Activated T-cell treated with anti-CD3 and anti-CD28 coated beads, Interleukin-2, amount 50 U/mL, for 24 hours (primary cell): Measurements from ENCODE around the gene FTO.
"Not testable (repeated sequence)": the region's sequence is repeated elsewhere in the genome, so short reads cannot be mapped to it uniquely, and the experiment has no call there.

Source experiments
- DNase-seq: peaks from one replicate; pipeline ENCODE4 v3.0.0-alpha.2; 2020
- H3K27ac Mint-ChIP-seq: 2 replicates; pipeline ENCODE4 v1.8.0; 2020; ENCODE audit warnings: mild to moderate bottlenecking, mixed read lengths
- H3K27me3 Mint-ChIP-seq: 2 replicates; pipeline ENCODE4 v1.8.0; 2020; ENCODE audit warnings: mixed read lengths
- H3K36me3 Mint-ChIP-seq: 2 replicates; pipeline ENCODE4 v1.8.0; 2020; ENCODE audit warnings: low read depth, mixed read lengths
- H3K4me1 Mint-ChIP-seq: 2 replicates; pipeline ENCODE4 v1.8.0; 2020; ENCODE audit warnings: low read depth, mixed read lengths
- H3K4me3 Mint-ChIP-seq: 2 replicates; pipeline ENCODE4 v1.8.0; 2020; ENCODE audit warnings: mild to moderate bottlenecking, moderate library complexity, mixed read lengths
- H3K9me3 Mint-ChIP-seq: 2 replicates; pipeline ENCODE4 v1.8.0; 2020; ENCODE audit warnings: mixed read lengths

Gene FTO

DNA sequence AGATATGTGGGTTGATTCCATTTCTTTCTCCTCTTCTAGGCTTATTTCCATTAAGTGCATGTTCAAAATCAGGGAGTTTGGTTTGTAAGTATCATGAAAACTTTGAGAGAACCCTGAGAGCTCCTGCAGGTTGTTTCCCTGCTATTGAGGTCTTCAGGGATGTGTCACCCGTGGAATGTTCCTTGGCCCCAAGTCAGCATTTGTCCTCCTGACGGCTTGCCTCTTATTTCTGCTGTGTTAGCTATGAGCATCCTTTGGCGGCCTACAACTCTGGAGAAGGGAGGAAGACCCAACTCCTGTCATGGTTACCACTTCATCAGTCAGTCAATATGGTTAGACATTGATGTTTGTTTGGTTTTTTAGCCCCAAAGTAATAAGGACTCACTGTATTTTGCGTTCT, 180.8 kb downstream of the FTO start:
- Mint-ChIP-seq H3K27me3 (no peaks in the 10 kb centered on the region), H3K9me3 (no peaks in the 10 kb centered on the region), H3K36me3 (peaks cover 76% of the 10 kb centered on the region), H3K4me1 (no peaks in the 10 kb centered on the region), H3K27ac (no peak overlapping the region), H3K4me3 (no peak overlapping the region)
- DNase-seq, result no peak

- Mint-ChIP-seq H3K4me3 (no peak overlapping the region), H3K4me1 (peaks cover 1% of the 10 kb centered on the region), H3K36me3 (peaks cover 63% of the 10 kb centered on the region), H3K27me3 (no peaks in the 10 kb centered on the region), H3K27ac (no peak overlapping the region), H3K9me3 (no peaks in the 10 kb centered on the region)
- DNase-seq, result no peak
Measured at GRCh38 chr16:53886482-53887378, 182.8 kb downstream of the FTO start.

- peaks cover 7% of the 10 kb centered on the region for H3K4me1 Mint-ChIP-seq
- H3K27me3 Mint-ChIP-seq, result no peaks in the 10 kb centered on the region
- DNase-seq, result no peak
- no peak overlapping the region for H3K4me3 Mint-ChIP-seq
- H3K27ac Mint-ChIP-seq, result no peak overlapping the region
- no peaks in the 10 kb centered on the region for H3K9me3 Mint-ChIP-seq
- H3K36me3 Mint-ChIP-seq, result peaks cover 54% of the 10 kb centered on the region
Measured at GRCh38 chr16:53888222-53888621, 184.3 kb downstream of the FTO start.

GRCh38 chr16:53890877-53891276, 186.9 kb downstream of the FTO start:
- H3K9me3 Mint-ChIP-seq, result not testable (repeated sequence)
- Mint-ChIP-seq H3K4me1 (peaks cover 10% of the 10 kb centered on the region), H3K36me3 (peaks cover 30% of the 10 kb centered on the region)

DNA sequence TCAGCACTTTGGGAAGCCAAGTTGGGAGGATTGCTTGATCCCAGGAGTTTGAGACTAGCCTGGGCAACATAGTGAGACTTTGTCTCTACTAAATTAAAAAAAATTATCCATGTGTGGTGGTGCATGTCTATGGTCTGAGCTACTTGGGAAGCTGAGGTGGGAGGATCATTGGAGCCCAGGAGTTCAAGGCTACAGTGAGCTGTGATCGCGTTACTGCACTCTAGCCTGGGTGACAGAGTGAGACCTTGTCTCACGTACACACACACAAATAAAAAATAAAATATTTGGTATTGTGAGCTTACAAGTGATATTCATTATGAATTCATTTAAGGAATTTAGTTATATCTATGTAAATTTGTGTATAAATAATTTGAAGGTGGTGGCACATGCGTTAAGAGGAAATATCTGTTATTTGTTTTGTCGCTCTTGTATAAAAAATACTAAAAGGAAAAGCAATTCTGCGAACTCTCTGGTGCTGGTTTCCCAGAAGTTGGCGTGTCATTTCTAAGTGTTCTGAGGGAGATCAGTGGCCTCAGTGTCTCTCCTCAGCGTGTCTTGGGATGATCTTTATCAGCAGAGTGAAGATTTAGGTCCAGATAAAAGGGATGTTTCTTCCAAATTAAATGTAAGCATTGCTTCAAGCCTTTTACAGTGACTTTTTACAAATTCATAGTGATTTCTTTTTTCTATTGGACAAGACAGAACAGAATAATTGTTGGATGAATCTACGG, 187.6 kb downstream of the FTO start:
- H3K4me3 Mint-ChIP-seq, result no peak overlapping the region
- DNase-seq, result no peak
- H3K27ac Mint-ChIP-seq, result no peak overlapping the region
- H3K36me3 Mint-ChIP-seq, result peaks cover 25% of the 10 kb centered on the region
- H3K27me3 Mint-ChIP-seq, result no peaks in the 10 kb centered on the region
- peaks cover 10% of the 10 kb centered on the region for H3K4me1 Mint-ChIP-seq
- H3K9me3 Mint-ChIP-seq, result no peaks in the 10 kb centered on the region

More at GRCh38 chr16:53890877-53891276, 186.9 kb downstream of the FTO start:
- not testable (repeated sequence) for H3K27ac Mint-ChIP-seq, H3K27me3 Mint-ChIP-seq, DNase-seq, H3K4me3 Mint-ChIP-seq

- Mint-ChIP-seq H3K9me3 (no peaks in the 10 kb centered on the region), H3K27me3 (no peaks in the 10 kb centered on the region), H3K4me3 (no peak overlapping the region), H3K27ac (no peak overlapping the region), H3K4me1 (peaks cover 10% of the 10 kb centered on the region), H3K36me3 (peaks cover 19% of the 10 kb centered on the region)
- no peak for DNase-seq
Measured at GRCh38 chr16:53892155-53892554, 188.2 kb downstream of the FTO start.

- H3K27ac Mint-ChIP-seq, result no peak overlapping the region
- H3K4me3 Mint-ChIP-seq, result no peak overlapping the region
- peaks cover 10% of the 10 kb centered on the region for H3K4me1 Mint-ChIP-seq
- peaks cover 13% of the 10 kb centered on the region for H3K36me3 Mint-ChIP-seq
- no peaks in the 10 kb centered on the region for H3K9me3 Mint-ChIP-seq
- H3K27me3 Mint-ChIP-seq, result no peaks in the 10 kb centered on the region
- DNase-seq, result no peak
Measured at GRCh38 chr16:53893731-53894435, 189.9 kb downstream of the FTO start.

DNA sequence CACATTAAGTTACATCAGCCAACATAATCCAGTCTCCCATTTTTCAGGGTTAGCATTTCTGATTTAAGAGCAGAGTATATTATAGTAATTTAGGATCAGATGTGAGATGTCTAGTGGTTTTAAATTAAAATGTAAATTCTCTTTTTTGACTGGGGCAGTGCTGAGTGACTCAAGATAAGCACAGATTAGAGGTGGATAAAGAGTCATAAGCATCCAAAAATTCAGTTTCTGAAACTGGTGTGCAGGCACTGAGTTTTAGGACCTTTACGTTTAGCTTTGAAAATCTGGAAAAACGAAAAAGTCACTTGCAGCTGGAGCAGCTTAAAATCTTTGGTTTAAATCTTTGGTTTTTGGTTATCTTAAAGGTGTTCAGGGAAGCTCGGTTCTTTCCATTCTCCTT, 190.7 kb downstream of the FTO start:
- peaks cover 12% of the 10 kb centered on the region for H3K4me1 Mint-ChIP-seq
- no peak for DNase-seq
- no peak overlapping the region for H3K4me3 Mint-ChIP-seq
- H3K9me3 Mint-ChIP-seq, result no peaks in the 10 kb centered on the region
- peaks cover 12% of the 10 kb centered on the region for H3K36me3 Mint-ChIP-seq
- H3K27me3 Mint-ChIP-seq, result no peaks in the 10 kb centered on the region
- H3K27ac Mint-ChIP-seq, result no peak overlapping the region

DNA sequence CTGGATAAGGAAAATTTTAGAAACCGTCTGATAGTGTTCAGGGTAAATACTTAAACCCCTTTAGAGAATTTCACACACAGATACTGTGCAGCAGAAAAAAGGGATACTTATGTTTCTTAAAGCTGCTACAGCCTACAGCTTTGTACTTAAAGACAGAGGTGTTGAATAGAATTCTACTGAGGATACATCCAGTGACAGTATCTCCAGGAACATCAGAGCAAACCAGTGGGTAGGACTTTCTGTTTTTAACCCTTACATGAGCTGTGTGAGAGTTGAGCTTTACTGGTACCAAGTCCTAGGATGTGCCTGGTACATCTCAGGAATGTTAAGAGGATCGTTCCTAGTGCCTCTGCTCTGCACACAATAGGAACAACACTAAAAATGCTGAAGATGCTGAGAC, 191.5 kb downstream of the FTO start:
- H3K4me1 Mint-ChIP-seq, result peaks cover 12% of the 10 kb centered on the region

DNA sequence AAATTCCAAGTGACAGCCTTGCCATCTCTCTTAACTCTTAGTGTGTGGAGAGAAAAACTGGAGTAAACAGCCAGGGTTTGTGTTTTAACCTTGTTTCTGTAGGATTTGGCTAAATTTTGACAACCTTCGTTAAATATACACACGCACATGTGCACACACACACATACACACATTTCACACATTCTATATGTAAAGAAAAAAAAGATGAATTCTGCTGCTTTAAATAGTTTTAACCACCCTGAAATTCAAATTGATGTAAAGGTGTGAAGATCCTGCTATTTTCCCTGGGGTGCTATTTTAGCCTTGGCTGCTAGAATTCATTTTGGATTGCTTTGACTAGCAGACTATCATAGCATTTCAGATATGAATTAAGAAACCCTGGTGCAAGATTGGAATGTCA, 191.9 kb downstream of the FTO start:
- no peaks in the 10 kb centered on the region for H3K27me3 Mint-ChIP-seq
- H3K36me3 Mint-ChIP-seq, result peaks cover 21% of the 10 kb centered on the region
- DNase-seq, result no peak
- peaks cover 12% of the 10 kb centered on the region for H3K4me1 Mint-ChIP-seq
- H3K27ac Mint-ChIP-seq, result no peak overlapping the region
- H3K9me3 Mint-ChIP-seq, result no peaks in the 10 kb centered on the region
- H3K4me3 Mint-ChIP-seq, result no peak overlapping the region

More for the DNA sequence above, 191.5 kb downstream of the FTO start:
- Mint-ChIP-seq H3K27ac (no peak overlapping the region), H3K9me3 (no peaks in the 10 kb centered on the region), H3K36me3 (peaks cover 18% of the 10 kb centered on the region), H3K27me3 (no peaks in the 10 kb centered on the region), H3K4me3 (no peak overlapping the region)
- no peak for DNase-seq

- Mint-ChIP-seq H3K36me3 (peaks cover 24% of the 10 kb centered on the region), H3K27me3 (no peaks in the 10 kb centered on the region), H3K4me1 (peaks cover 11% of the 10 kb centered on the region), H3K9me3 (no peaks in the 10 kb centered on the region), H3K27ac (no peak overlapping the region), H3K4me3 (no peak overlapping the region)
- DNase-seq, result no peak
Measured at GRCh38 chr16:53896722-53897121, 192.8 kb downstream of the FTO start.

DNA sequence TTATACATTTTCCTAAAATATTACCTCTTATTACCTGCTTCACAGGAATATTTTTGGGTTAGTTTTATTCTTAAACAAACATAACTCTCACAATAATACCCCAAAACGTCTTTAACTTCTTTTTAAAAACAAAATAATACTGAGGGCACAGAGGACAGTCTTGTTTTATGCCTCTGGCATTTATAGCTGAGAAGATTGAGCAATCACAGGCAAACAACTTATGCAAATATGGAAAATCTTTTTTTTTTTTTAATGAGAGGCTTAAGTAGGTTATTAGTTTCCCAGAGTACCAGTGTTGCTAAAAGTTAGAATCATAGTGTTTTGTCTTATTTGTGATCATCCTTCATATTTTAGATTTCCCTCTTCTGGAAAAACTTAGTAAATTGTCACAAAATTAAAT, 195.0 kb downstream of the FTO start:
- Mint-ChIP-seq H3K4me3 (no peak overlapping the region), H3K36me3 (peaks cover 28% of the 10 kb centered on the region), H3K27ac (no peak overlapping the region), H3K4me1 (peaks cover 3% of the 10 kb centered on the region), H3K27me3 (no peaks in the 10 kb centered on the region), H3K9me3 (no peaks in the 10 kb centered on the region)
- no peak for DNase-seq

DNA sequence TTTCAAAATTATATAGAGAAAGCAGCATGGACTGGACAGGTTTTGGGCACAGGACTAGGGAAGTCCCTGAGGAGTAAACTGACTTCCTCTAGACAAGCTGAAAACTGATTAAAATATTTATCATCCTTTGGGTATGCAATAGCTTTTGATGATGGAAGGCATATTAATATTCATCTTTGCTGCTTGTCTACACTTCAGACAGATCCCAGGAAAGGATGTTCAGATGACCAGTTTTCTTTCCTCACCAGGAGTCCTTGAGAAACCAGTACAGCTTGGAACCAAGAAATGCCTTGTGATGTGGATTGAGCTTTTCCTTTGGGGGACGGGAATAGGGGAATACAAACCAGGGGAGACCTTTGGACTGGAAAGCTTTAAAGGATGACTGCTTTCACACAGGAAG, 195.5 kb downstream of the FTO start:
- H3K4me1 Mint-ChIP-seq, result peaks cover 3% of the 10 kb centered on the region
- no peak overlapping the region for H3K27ac Mint-ChIP-seq
- no peak overlapping the region for H3K4me3 Mint-ChIP-seq
- no peaks in the 10 kb centered on the region for H3K27me3 Mint-ChIP-seq
- no peak for DNase-seq
- H3K9me3 Mint-ChIP-seq, result no peaks in the 10 kb centered on the region
- peaks cover 28% of the 10 kb centered on the region for H3K36me3 Mint-ChIP-seq

- DNase-seq, result no peak
- Mint-ChIP-seq H3K27ac (no peak overlapping the region), H3K4me1 (peaks cover 12% of the 10 kb centered on the region), H3K36me3 (peaks cover 28% of the 10 kb centered on the region), H3K9me3 (no peaks in the 10 kb centered on the region), H3K4me3 (no peak overlapping the region), H3K27me3 (no peaks in the 10 kb centered on the region)
Measured at GRCh38 chr16:53900667-53901066, 196.7 kb downstream of the FTO start.
